Measurements from ENCODE around the gene TMEM119.

DNA sequence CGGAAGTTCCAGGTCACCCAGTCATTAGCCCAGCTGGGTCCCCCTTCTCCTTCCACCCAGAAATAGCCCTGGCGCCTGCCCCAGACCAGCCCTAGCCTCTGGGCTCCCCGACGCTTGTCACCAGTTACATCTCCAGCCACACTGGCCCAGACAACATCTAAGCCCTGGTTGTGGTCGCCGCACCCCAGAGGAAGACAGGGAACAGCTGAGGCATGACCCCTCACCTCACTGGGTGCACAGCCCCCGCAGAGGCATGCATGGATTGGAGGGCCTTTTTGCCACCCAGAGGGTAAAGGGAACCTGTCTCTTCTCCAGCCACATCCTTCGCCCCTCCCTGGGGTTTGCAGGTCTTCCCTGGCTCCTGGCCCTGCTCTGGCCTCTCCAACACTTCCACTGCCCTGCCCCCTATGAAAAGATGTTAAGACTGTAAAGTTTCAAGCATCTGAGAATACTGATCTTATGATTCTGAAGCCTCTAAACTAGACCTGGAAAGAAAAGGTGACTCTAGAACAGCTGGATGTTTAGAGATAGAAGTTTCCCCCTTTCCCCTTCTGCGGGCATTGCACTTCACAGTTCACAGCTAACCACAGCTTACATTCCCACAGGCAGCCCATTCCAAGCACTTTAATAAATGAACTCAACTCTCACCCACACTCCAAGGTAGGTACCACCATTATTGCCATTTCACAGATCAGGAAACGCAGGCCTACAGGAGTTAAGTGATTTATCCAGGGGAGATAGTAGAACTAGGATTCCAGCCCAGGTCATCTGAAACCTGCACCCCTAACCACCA lies 14.7 kb downstream of the TMEM119 start:
- TF ChIP-seq, protein P1, sequence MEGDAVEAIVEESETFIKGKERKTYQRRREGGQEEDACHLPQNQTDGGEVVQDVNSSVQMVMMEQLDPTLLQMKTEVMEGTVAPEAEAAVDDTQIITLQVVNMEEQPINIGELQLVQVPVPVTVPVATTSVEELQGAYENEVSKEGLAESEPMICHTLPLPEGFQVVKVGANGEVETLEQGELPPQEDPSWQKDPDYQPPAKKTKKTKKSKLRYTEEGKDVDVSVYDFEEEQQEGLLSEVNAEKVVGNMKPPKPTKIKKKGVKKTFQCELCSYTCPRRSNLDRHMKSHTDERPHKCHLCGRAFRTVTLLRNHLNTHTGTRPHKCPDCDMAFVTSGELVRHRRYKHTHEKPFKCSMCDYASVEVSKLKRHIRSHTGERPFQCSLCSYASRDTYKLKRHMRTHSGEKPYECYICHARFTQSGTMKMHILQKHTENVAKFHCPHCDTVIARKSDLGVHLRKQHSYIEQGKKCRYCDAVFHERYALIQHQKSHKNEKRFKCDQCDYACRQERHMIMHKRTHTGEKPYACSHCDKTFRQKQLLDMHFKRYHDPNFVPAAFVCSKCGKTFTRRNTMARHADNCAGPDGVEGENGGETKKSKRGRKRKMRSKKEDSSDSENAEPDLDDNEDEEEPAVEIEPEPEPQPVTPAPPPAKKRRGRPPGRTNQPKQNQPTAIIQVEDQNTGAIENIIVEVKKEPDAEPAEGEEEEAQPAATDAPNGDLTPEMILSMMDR (IDR thresholded peaks at IDR 0.05), result no peak
- no peak for TF ChIP-seq POLR2AphosphoS5 (IDR thresholded peaks at IDR 0.05)
- TF ChIP-seq POLR2A (IDR thresholded peaks at IDR 0.05), result no peak
